HTERT RPE-1 (cell line): Measurements from ENCODE around the gene TRAPPC3.
"Not testable (repeated sequence)": the region's sequence is repeated elsewhere in the genome, so short reads cannot be mapped to it uniquely, and the experiment has no call there.

Experiments used
- in situ Hi-C: fragments of 300-500 bp; cut with MboI; formaldehyde crosslinking; loops from 4 replicates; pipeline ENCODE4 v1.14.3; 2020; ENCODE audit warnings: low sequenced_read_pairs

TRAPPC3 gene

GRCh38 chr1:36149237-36149972 lies at the start of gene TRAPPC3:
Gene TRAPPC3 (minus strand): TSS chr1:36149486. CDS start chr1:36149378, 108 bp downstream.
- in situ Hi-C loops = no loop called here

- in situ Hi-C loops = no loop called here
Observed at GRCh38 chr1:36198641-36199040, 49.4 kb upstream of the TRAPPC3 start.

GRCh38 chr1:36196805-36197204 lies 47.5 kb upstream of the TRAPPC3 start:
- in situ Hi-C loops = not testable (repeated sequence)

GRCh38 chr1:36187800-36188593 lies 38.7 kb upstream of the TRAPPC3 start:
- in situ Hi-C loops = no loop called here

- in situ Hi-C loops = no loop called here
Observed at GRCh38 chr1:36183309-36183856, 34.1 kb upstream of the TRAPPC3 start.

- in situ Hi-C loops = no loop called here
Observed at GRCh38 chr1:36182734-36183133, 33.4 kb upstream of the TRAPPC3 start.

GRCh38 chr1:36179220-36179600 lies 29.9 kb upstream of the TRAPPC3 start:
- in situ Hi-C loops = no loop called here

GRCh38 chr1:36178471-36179219 lies 29.4 kb upstream of the TRAPPC3 start:
- in situ Hi-C loops = no loop called here

- in situ Hi-C loops = no loop called here
Observed at GRCh38 chr1:36177589-36178431, 28.5 kb upstream of the TRAPPC3 start.

- in situ Hi-C loops = no loop called here
Observed at GRCh38 chr1:36176106-36176949, 27.0 kb upstream of the TRAPPC3 start.

GRCh38 chr1:36175137-36176095 lies 26.1 kb upstream of the TRAPPC3 start:
- in situ Hi-C loops = no loop called here

- in situ Hi-C loops = no loop called here
Observed at GRCh38 chr1:36174713-36175112, 25.4 kb upstream of the TRAPPC3 start.

GRCh38 chr1:36172983-36173382 lies 23.7 kb upstream of the TRAPPC3 start:
- in situ Hi-C loops = no loop called here

- in situ Hi-C loops = no loop called here
Observed at GRCh38 chr1:36172017-36172747, 22.9 kb upstream of the TRAPPC3 start.

- in situ Hi-C loops = no loop called here
Observed at GRCh38 chr1:36170643-36171412, 21.5 kb upstream of the TRAPPC3 start.

GRCh38 chr1:36168514-36168913 lies 19.2 kb upstream of the TRAPPC3 start:
- in situ Hi-C loops = no loop called here
